Uterus (tissue), 4 donors: ENCODE measurements around the gene BDKRB2. TPM values are rescaled to one million over a fixed set of nuclear protein-coding genes. Genes with fewer than 3 reads are reported as not detected.
A peak's percentile ranks its signal among the peaks of the same experiment; 100 is the strongest.

Source experiments
- DNase-seq, 2 donors: peaks; one replicate each; pipeline ENCODE4 v3.0.0-alpha.2; 2019 to 2020
- H3K27ac ChIP-seq, 2 donors: fragments of 200-600 bp; sonication (generic); 1 replicate in 1 of 2; 2 replicates in 1 of 2; pipeline ENCODE4 v1.5.1; 2016 to 2018
- H3K27me3 ChIP-seq, 2 donors: fragments of 200-600 bp; sonication (generic); one replicate each; pipeline ENCODE4 v1.5.1; 2018 to 2019; ENCODE audit warnings: control low read depth in 1 of 2
- H3K36me3 ChIP-seq, 2 donors: fragments of 200-600 bp; sonication (generic); one replicate each; pipeline ENCODE4 v1.5.1; 2019; ENCODE audit warnings: control low read depth in 1 of 2
- H3K4me1 ChIP-seq, 2 donors: fragments of 200-600 bp; sonication (generic); one replicate each; pipeline ENCODE4 v1.5.1; 2018 to 2019; ENCODE audit warnings: control low read depth in 1 of 2
- H3K4me3 ChIP-seq, 2 donors: fragments of 200-600 bp; sonication (generic); 1 replicate in 1 of 2; 2 replicates in 1 of 2; pipeline ENCODE4 v1.5.1; 2018 to 2019; ENCODE audit warnings: mild to moderate bottlenecking in 1 of 2
- H3K9me3 ChIP-seq, 2 donors: fragments of 200-600 bp; sonication (generic); one replicate each; pipeline ENCODE4 v1.5.1; 2019; ENCODE audit warnings: control low read depth in 1 of 2
- CTCF ChIP-seq, 4 experiments: fragments of 200-600 bp in 2 of 4; fragments of 450-650 bp in 2 of 4; sonication (generic) in 2 of 4; IDR thresholded peaks; one replicate each; pipeline ENCODE4 v1.5.1; 2016 to 2019; ENCODE audit warnings: antibody characterized with exemption in 4 of 4, mild to moderate bottlenecking in 2 of 4, moderate library complexity in 1 of 4
- POLR2A ChIP-seq, 2 donors: fragments of 450-650 bp; IDR thresholded peaks; one replicate each; pipeline ENCODE4 v1.6.1; 2016; ENCODE audit warnings: antibody characterized with exemption in 2 of 2, mild to moderate bottlenecking in 1 of 2, moderate library complexity in 1 of 2
- intact Hi-C: fragments of 100-400 bp; cut with DNase I; formaldehyde crosslinking; loops from one replicate; pipeline ENCODE4 v1.15.1; 2023; ENCODE audit warnings: low total_unique reads
- total RNA-seq, 4 donors: library from RNA; depleted of rRNA in 3 of 4; stranded (reverse); fragments of >200 nt in 3 of 4; gene quantifications; one replicate each; pipeline versions ENCODE4 v1.1.0 to v1.2.4, GENCODE V29; 2014 to 2023
- donor health status: DM: yes; HTN: yes; CAD: no.

Gene BDKRB2
- total RNA-seq, 4 donors from 2014 or later = 4.4 to 34.6 (median 11.1) TPM

- Histone ChIP-seq H3K27ac (no peak overlapping the region), H3K36me3 (no peaks in the 10 kb centered on the region), H3K4me1 (no peaks in the 10 kb centered on the region), H3K4me3 (no peak overlapping the region), H3K27me3 (no peaks in the 10 kb centered on the region), H3K9me3 (no peaks in the 10 kb centered on the region)
- TF ChIP-seq CTCF (IDR thresholded peaks at IDR 0.05) = no peak
- TF ChIP-seq POLR2A (IDR thresholded peaks at IDR 0.05) = no peak
- no peak for DNase-seq
- intact Hi-C loops = no loop called here
Observed at GRCh38 chr14:96191841-96192462, 12.7 kb upstream of the BDKRB2 start.

DNA sequence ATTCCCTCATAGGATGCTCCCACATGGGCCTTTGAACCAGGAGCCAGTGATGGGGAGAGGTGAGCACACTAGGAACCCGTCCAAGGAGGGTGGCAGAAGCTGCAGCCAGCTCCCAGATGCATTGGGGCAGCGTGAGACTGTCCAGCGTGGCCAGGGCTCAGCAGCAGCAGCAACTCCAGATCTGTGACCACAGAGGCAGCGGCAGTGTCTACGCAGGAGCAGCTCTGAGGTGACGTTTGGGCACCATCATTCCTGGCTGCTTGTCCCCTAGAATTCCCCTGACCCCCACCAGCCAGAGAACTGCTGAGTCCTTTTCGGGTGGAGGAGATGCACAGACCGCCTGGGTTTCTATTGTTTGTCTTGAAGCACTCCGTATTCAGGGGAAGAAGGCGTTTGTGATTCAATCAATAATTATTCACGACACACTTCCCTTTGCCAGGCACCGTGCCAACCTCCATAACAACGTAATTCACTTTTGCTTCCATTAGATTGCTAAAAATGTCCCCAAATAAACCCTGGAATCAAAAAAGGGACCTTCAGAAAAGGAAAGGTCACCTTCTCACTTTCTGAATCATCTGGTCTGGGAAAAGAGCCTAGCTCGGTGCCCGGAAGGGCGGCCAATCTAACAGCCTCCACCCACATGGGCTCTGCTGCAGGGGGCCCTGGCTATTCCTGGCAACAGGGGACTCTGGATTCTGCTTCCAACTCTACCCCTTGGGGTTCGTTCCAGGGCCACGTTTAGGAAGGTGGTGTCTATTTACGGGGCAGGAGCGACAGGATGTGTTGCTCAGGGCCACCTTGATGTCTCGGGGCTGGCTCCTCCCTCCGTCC lies 11.4 kb upstream of the BDKRB2 start:
- H3K27ac ChIP-seq = peak overlapping the region in 1 of 2 donors; percentile 6
- no peaks in the 10 kb centered on the region for H3K9me3 ChIP-seq
- no peaks in the 10 kb centered on the region for H3K36me3 ChIP-seq
- intact Hi-C loops = no loop called here
- DNase-seq = no peak
- no peak for TF ChIP-seq CTCF (IDR thresholded peaks at IDR 0.05)
- TF ChIP-seq POLR2A (IDR thresholded peaks at IDR 0.05) = no peak
- no peaks in the 10 kb centered on the region for H3K4me1 ChIP-seq
- no peak overlapping the region for H3K4me3 ChIP-seq
- H3K27me3 ChIP-seq = no peaks in the 10 kb centered on the region

- TF ChIP-seq CTCF (IDR thresholded peaks at IDR 0.05) = no peak
- no peak for TF ChIP-seq POLR2A (IDR thresholded peaks at IDR 0.05)
- H3K4me1 ChIP-seq = no peaks in the 10 kb centered on the region
- no peaks in the 10 kb centered on the region for H3K27me3 ChIP-seq
- no peaks in the 10 kb centered on the region for H3K9me3 ChIP-seq
- intact Hi-C loops = no loop called here
- no peak overlapping the region for H3K4me3 ChIP-seq
- DNase-seq = no peak
- no peaks in the 10 kb centered on the region for H3K36me3 ChIP-seq
- no peak overlapping the region for H3K27ac ChIP-seq
Observed at GRCh38 chr14:96194262-96194656, 10.4 kb upstream of the BDKRB2 start.

- no peak for DNase-seq
- Histone ChIP-seq H3K27me3 (no peaks in the 10 kb centered on the region), H3K4me1 (no peaks in the 10 kb centered on the region), H3K36me3 (no peaks in the 10 kb centered on the region), H3K9me3 (no peaks in the 10 kb centered on the region), H3K27ac (no peak overlapping the region), H3K4me3 (no peak overlapping the region)
- TF ChIP-seq CTCF (IDR thresholded peaks at IDR 0.05) (no peak), POLR2A (IDR thresholded peaks at IDR 0.05) (no peak)
- intact Hi-C loops = no loop called here
Observed at GRCh38 chr14:96194657-96195431, 9.8 kb upstream of the BDKRB2 start.
